ENCODE measurements around the gene UBE2A.

GRCh38 chrX:119618439-119618838 lies 44.1 kb downstream of the UBE2A start:
- TF ChIP-seq, protein P1, sequence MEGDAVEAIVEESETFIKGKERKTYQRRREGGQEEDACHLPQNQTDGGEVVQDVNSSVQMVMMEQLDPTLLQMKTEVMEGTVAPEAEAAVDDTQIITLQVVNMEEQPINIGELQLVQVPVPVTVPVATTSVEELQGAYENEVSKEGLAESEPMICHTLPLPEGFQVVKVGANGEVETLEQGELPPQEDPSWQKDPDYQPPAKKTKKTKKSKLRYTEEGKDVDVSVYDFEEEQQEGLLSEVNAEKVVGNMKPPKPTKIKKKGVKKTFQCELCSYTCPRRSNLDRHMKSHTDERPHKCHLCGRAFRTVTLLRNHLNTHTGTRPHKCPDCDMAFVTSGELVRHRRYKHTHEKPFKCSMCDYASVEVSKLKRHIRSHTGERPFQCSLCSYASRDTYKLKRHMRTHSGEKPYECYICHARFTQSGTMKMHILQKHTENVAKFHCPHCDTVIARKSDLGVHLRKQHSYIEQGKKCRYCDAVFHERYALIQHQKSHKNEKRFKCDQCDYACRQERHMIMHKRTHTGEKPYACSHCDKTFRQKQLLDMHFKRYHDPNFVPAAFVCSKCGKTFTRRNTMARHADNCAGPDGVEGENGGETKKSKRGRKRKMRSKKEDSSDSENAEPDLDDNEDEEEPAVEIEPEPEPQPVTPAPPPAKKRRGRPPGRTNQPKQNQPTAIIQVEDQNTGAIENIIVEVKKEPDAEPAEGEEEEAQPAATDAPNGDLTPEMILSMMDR (conservative IDR thresholded peaks at IDR 0.05; ENCODE audit: low read depth, low read length) = no peak
- TF ChIP-seq EZH2 (IDR thresholded peaks at IDR 0.05; ENCODE audit: low read length, unreplicated experiment) = no peak
- no peak for TF ChIP-seq EZH2phosphoT487 (IDR thresholded peaks at IDR 0.05; ENCODE audit: borderline replicate concordance, low read length)
